ENCODE measurements around the gene CARD10.

DNA sequence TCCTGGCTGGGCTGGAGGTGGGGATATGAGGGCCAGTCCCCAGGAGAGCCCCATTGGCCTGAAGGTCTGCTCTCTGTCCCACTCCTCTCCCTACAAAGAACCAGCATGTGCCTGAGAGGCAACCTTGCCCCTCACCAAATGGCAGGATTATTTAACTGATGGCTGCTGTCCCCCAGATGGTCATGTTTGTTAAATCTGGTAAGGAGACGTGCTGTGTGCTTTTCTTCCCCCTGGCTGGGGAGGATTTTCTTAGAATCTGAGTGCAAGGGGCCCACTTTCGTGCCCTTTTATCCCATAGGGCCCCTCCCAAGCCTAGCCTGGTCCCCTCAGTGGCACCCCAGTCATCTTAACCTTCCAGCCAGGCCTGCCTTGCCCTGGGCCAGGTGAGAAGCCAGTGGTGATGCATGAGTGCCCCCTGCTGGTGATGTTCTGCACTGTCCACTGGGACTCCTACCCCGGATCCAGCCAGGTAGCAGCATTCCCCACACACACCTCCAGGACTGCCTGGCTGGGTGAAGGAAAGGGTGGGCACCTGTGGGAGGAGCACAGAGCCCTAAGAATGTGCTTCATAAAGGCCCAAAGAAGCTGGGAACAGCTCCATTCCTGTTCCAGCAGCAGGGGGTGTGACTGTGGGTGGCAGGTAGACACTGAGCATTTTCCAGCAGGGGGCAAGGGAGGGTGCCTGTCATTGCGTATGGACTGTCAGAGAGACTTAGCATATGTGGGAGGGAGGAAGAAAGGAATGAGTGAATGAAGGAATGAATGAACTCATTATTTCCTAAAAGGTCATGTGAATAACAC lies 61.9 kb downstream of the CARD10 start:
- no peak for TF ChIP-seq EZH2 (IDR thresholded peaks at IDR 0.05; ENCODE audit: low read depth)
- TF ChIP-seq, protein P1, sequence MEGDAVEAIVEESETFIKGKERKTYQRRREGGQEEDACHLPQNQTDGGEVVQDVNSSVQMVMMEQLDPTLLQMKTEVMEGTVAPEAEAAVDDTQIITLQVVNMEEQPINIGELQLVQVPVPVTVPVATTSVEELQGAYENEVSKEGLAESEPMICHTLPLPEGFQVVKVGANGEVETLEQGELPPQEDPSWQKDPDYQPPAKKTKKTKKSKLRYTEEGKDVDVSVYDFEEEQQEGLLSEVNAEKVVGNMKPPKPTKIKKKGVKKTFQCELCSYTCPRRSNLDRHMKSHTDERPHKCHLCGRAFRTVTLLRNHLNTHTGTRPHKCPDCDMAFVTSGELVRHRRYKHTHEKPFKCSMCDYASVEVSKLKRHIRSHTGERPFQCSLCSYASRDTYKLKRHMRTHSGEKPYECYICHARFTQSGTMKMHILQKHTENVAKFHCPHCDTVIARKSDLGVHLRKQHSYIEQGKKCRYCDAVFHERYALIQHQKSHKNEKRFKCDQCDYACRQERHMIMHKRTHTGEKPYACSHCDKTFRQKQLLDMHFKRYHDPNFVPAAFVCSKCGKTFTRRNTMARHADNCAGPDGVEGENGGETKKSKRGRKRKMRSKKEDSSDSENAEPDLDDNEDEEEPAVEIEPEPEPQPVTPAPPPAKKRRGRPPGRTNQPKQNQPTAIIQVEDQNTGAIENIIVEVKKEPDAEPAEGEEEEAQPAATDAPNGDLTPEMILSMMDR (conservative IDR thresholded peaks at IDR 0.05): peak; percentile 100
